Urinary bladder (tissue), 4 donors: Measurements from ENCODE around the gene TUNAR. TPM values are rescaled to one million over a fixed set of nuclear protein-coding genes. Genes with fewer than 3 reads are reported as not detected.

ENCODE experiments used
- DNase-seq: peaks from one replicate; pipeline ENCODE4 v3.0.0-alpha.2; 2015; ENCODE audit errors: extremely low spot score
- H3K27ac ChIP-seq: one replicate; pipeline ENCODE4 v1.5.1; 2013; ENCODE audit warnings: low read depth, mild to moderate bottlenecking, moderate library complexity
- H3K36me3 ChIP-seq: one replicate; pipeline ENCODE4 v1.6.1; 2013; ENCODE audit warnings: mild to moderate bottlenecking, moderate library complexity; ENCODE audit not compliant: insufficient read depth
- H3K4me1 ChIP-seq: one replicate; pipeline ENCODE4 v1.6.1; 2013; ENCODE audit warnings: mild to moderate bottlenecking, moderate library complexity; ENCODE audit not compliant: insufficient read depth
- H3K4me3 ChIP-seq: one replicate; pipeline ENCODE4 v1.5.1; 2013; ENCODE audit warnings: low read depth, low read length
- WGBS: extraction: QIAGEN DNeasy Blood & Tissue Kit; methylation state at CpG from one replicate; pipeline ENCODE4 v1.1.7; 2013; 5-methylcytosine and 5-hydroxymethylcytosine counted together
- polyA plus RNA-seq: library from polyadenylated mRNA; stranded (reverse); fragments of 200-250 nt; gene quantifications from one replicate; pipeline ENCODE4 v1.2.3, GENCODE V29; 2013
- total RNA-seq: library from RNA; depleted of rRNA; stranded (reverse); fragments of >200 nt; gene quantifications from one replicate; pipeline ENCODE4 v1.2.3, GENCODE V29; 2014
- donor health status: healthy with polysubstance abuse.
- donor health status: healthy.

Gene TUNAR
- total and polyA plus RNA-seq, 2 donors, result not detected

DNA sequence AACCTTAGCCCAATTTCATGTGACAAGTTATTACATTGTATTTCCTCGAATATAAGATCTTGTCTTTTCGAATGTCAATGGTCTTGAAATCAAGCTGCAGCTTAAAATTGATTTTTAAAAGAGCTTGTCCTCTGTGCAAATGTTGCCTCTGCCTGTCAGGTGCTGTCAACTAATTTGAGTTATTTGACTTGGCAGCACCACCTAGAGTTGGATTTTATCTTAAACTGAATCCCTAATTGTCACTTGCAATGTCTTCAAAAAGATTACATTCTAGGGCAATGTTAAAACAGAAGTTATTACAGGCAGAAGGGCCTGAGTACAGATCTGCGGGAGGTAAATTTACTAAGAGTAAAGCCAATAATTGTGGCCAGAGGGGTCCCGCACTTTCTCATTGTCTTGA lies 26.2 kb upstream of the TUNAR start:
- Histone ChIP-seq H3K36me3 (no peaks in the 10 kb centered on the region), H3K27ac (no peak overlapping the region), H3K4me3 (no peak overlapping the region), H3K4me1 (no peaks in the 10 kb centered on the region)
- no peak for DNase-seq
- 77% methylated on average over 4 of the region's 4 CpGs for WGBS

DNA sequence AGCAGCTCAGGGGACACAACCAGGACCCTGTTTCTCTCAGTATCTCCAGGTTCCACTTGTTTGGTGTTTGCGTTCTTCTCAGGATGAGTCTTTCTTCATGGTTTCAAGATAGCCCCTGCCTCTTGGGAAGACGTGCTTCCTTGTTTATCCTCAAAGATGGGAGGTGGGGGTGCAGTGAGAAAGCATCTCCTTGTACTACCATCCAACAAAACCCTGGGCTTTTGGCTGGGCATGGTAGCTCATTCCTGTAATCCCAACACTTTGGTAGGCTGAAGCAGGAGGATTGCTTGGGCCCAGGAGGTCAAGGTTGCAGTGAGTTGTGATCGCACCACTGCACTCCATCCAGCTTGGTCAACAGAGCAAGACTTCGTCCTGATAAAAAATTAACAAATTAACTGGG lies 21.0 kb upstream of the TUNAR start:
- 78% methylated on average over 4 of the region's 4 CpGs for WGBS
- no peak for DNase-seq
- Histone ChIP-seq H3K36me3 (no peaks in the 10 kb centered on the region), H3K4me1 (no peaks in the 10 kb centered on the region), H3K4me3 (no peak overlapping the region), H3K27ac (no peak overlapping the region)

GRCh38 chr14:95857275-95857674 lies 19.4 kb upstream of the TUNAR start:
- 69% methylated on average over 2 of the region's 2 CpGs for WGBS
- no peak overlapping the region for H3K4me3 ChIP-seq
- no peaks in the 10 kb centered on the region for H3K36me3 ChIP-seq
- no peak for DNase-seq
- no peak overlapping the region for H3K27ac ChIP-seq
- no peaks in the 10 kb centered on the region for H3K4me1 ChIP-seq

- DNase-seq, result no peak
- H3K36me3 ChIP-seq, result no peaks in the 10 kb centered on the region
- H3K27ac ChIP-seq, result no peak overlapping the region
- H3K4me3 ChIP-seq, result no peak overlapping the region
- 75% methylated on average over 4 of the region's 4 CpGs for WGBS
- no peaks in the 10 kb centered on the region for H3K4me1 ChIP-seq
These were observed 17.7 kb upstream of the TUNAR start for GRCh38 chr14:95858893-95859292.

- Histone ChIP-seq H3K4me1 (no peaks in the 10 kb centered on the region), H3K27ac (no peak overlapping the region), H3K4me3 (no peak overlapping the region), H3K36me3 (no peaks in the 10 kb centered on the region)
- no peak for DNase-seq
- 3% methylated on average over 3 of the region's 3 CpGs for WGBS
These were observed 14.4 kb upstream of the TUNAR start for GRCh38 chr14:95862243-95862642.

DNA sequence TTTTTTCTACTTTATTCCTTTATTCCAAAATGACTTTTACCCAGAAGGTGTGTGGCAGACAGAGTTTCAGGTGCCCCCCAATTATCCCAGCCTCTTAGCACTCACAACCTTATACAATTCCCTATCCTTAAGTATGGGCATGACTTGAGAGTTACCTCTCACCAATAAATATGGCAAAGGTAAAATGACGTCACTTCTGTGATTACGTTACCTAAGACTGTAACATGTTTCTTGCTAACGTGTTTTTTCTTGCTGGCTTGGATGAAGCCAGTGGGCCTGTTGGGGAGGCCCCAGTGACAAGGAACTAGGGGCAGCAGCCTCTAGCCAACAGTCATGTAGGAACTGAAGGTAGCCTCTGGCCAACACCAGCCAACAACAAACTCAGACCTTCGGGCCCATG lies 13.3 kb upstream of the TUNAR start:
- 84% methylated on average over 4 of the region's 4 CpGs for WGBS
- Histone ChIP-seq H3K36me3 (no peaks in the 10 kb centered on the region), H3K27ac (no peak overlapping the region), H3K4me1 (no peaks in the 10 kb centered on the region), H3K4me3 (no peak overlapping the region)
- no peak for DNase-seq

DNA sequence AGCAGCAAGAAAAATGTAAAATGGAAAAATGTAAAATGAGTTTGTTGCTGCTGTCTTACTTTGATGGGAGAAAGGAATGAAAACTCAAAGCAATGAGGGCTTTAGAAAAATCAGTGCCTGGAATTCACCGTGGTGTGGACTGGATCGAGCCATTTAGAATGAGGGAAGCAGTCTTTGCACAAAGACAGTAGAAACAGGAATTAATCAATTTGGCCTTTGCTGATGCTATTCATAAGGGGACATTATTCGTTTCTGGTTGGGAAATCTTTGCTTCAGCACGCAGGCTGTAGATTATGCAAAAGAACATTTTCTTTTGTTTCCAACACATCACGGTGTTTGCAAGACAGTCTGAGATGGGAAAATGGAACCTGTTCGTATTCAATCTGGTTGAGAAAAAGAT lies 6.9 kb upstream of the TUNAR start:
- Histone ChIP-seq H3K27ac (no peak overlapping the region), H3K4me3 (no peak overlapping the region), H3K36me3 (no peaks in the 10 kb centered on the region), H3K4me1 (no peaks in the 10 kb centered on the region)
- DNase-seq, result no peak
- 80% methylated on average over 6 of the region's 6 CpGs for WGBS

DNA sequence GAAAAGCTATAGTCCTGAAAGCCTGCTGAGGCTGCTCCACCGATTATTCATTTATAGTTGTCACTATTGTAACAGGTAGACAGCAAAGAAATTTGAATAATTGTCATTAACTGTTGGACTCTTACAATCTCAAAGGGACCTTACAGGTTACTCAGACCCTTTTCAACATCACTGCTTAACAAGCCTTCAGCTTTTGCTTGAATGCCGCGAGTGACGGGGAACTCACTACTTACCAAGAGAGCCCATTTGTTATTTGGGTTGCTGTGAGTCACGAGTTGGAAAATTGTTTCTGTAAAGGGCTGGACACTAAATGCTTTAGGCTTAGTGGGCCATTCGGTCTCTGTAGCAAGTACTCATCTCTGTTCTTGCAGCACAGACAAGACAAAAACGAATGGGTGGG lies 5.9 kb upstream of the TUNAR start:
- DNase-seq, result no peak
- H3K27ac ChIP-seq, result no peak overlapping the region
- WGBS, result 86% methylated on average over 7 of the region's 7 CpGs

DNA sequence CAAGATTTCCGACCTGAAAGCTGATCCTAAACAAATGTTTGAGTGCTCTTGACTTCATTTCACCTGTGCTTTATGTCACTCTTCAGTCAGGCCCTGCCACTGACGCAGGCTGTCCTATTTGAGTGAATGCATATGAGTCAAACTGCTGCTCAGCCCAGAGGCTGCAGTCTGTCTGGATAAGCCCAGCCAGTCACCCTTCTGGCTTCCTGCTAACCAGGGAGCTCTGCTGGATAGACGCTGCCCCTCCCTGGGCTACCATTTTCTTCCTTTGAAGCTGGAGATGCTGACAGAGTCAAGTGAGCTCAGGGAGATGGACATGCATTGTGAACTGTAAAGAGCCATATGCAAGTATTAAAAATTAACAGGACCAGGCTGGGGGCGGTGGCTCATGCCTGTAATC lies 5.1 kb upstream of the TUNAR start:
- H3K4me3 ChIP-seq, result no peak overlapping the region
- H3K36me3 ChIP-seq, result no peaks in the 10 kb centered on the region
- DNase-seq, result no peak
- 69% methylated on average over 4 of the region's 4 CpGs for WGBS
- H3K27ac ChIP-seq, result no peak overlapping the region
- peaks cover 2% of the 10 kb centered on the region for H3K4me1 ChIP-seq

More for the DNA sequence above, 5.9 kb upstream of the TUNAR start:
- Histone ChIP-seq H3K36me3 (no peaks in the 10 kb centered on the region), H3K4me1 (no peaks in the 10 kb centered on the region), H3K4me3 (no peak overlapping the region)

GRCh38 chr14:95872777-95873176 lies 3.9 kb upstream of the TUNAR start:
- 45% methylated on average over 3 of the region's 3 CpGs for WGBS

GRCh38 chr14:95875831-95876760 lies 536 bp upstream of the TUNAR start:
- 2% methylated on average over 102 of the region's 103 CpGs for WGBS
- Histone ChIP-seq H3K36me3 (no peaks in the 10 kb centered on the region), H3K4me3 (no peak overlapping the region), H3K27ac (no peak overlapping the region), H3K4me1 (peaks cover 2% of the 10 kb centered on the region)
- DNase-seq, result no peak

More at GRCh38 chr14:95872777-95873176, 3.9 kb upstream of the TUNAR start:
- no peak for DNase-seq
- Histone ChIP-seq H3K36me3 (no peaks in the 10 kb centered on the region), H3K4me1 (peaks cover 2% of the 10 kb centered on the region), H3K4me3 (no peak overlapping the region), H3K27ac (no peak overlapping the region)

- 81% methylated on average over 4 of the region's 4 CpGs for WGBS
- no peak overlapping the region for H3K4me3 ChIP-seq
- H3K4me1 ChIP-seq, result peaks cover 2% of the 10 kb centered on the region
- no peak for DNase-seq
- no peaks in the 10 kb centered on the region for H3K36me3 ChIP-seq
- no peak overlapping the region for H3K27ac ChIP-seq
These were observed 1.0 kb downstream of the TUNAR start for GRCh38 chr14:95877633-95878032.

DNA sequence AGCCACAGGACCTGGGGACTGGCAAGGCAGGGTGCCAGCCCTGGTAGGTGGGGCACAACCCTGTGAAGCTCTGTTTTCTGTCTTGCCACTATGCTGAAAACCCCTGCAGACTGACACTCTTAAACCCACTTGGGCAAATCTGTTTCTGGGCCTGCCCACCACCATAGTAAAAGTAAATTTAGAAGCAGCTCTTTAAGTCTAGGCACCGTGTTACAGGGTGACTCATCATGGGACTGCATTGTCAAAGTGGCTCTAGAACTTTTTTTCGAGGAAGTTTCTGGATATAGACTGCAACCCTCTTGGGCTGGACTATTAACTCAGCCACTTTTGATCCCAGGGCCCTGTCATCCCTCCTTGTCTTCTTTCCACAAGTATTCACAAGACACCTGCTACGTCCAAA lies 7.7 kb downstream of the TUNAR start:
- Histone ChIP-seq H3K4me3 (no peak overlapping the region), H3K4me1 (no peaks in the 10 kb centered on the region), H3K36me3 (no peaks in the 10 kb centered on the region), H3K27ac (no peak overlapping the region)
- DNase-seq, result no peak
- WGBS, result 67% methylated on average over 3 of the region's 3 CpGs

GRCh38 chr14:95885278-95885677 lies 8.6 kb downstream of the TUNAR start:
- H3K36me3 ChIP-seq, result no peaks in the 10 kb centered on the region
- WGBS, result 31% methylated on average over 7 of the region's 7 CpGs
- H3K4me1 ChIP-seq, result no peaks in the 10 kb centered on the region
- DNase-seq, result no peak
- H3K4me3 ChIP-seq, result no peak overlapping the region
- no peak overlapping the region for H3K27ac ChIP-seq
